WTC11 (cell line): Measurements from ENCODE around the gene SLC24A3. TPM values are rescaled to one million over a fixed set of nuclear protein-coding genes. Genes with fewer than 3 reads are reported as not detected.

Experiments
- ATAC-seq: fragments of 200-7000 bp; cut with Tn5 transposase; 2 replicates; pipeline ENCODE4 v1.10.0; 2021; ENCODE audit warnings: mild to moderate bottlenecking, moderate library complexity
- CTCF ChIA-PET: fragments of 300-600 bp; sonication (Branson Sonifier 250); formaldehyde crosslinking; loops from one replicate; lab custom pipeline; 2021; ENCODE audit warnings: antibody characterized with exemption; lab: Charles Lee
- POLR2A ChIA-PET: fragments of 350-600 bp; sonication (Branson Sonifier 250); formaldehyde crosslinking; loops from one replicate; lab custom pipeline; 2021; ENCODE audit warnings: antibody characterized with exemption; lab: Charles Lee
- DNase-seq: peaks from one replicate; pipeline ENCODE4 v3.0.0; 2021; ENCODE audit warnings: low spot score
- H3K27ac Mint-ChIP-seq: 2 replicates; pipeline ENCODE4 v1.8.0; 2021; ENCODE audit warnings: mixed read lengths
- H3K27me3 Mint-ChIP-seq: 2 replicates; pipeline ENCODE4 v1.8.0; 2021; ENCODE audit warnings: low read depth, mild to moderate bottlenecking, moderate library complexity, mixed read lengths
- H3K36me3 Mint-ChIP-seq: 2 replicates; pipeline ENCODE4 v1.8.0; 2021; ENCODE audit warnings: mixed read lengths
- H3K4me1 Mint-ChIP-seq: 2 replicates; pipeline ENCODE4 v1.8.0; 2022; ENCODE audit warnings: mixed read lengths
- H3K4me3 Mint-ChIP-seq: 2 replicates; pipeline ENCODE4 v1.8.0; 2021; ENCODE audit warnings: mild to moderate bottlenecking, moderate library complexity, mixed read lengths
- H3K9me3 Mint-ChIP-seq: 2 replicates; pipeline ENCODE4 v1.8.0; 2021; ENCODE audit warnings: mixed read lengths
- ATF1 ChIP-seq: sonication (generic); formaldehyde crosslinking; IDR thresholded peaks from 2 replicates; pipeline ENCODE4 v1.8.1; 2023; ENCODE audit warnings: mild to moderate bottlenecking, moderate library complexity, missing genetic modification reagents
- CDX4 ChIP-seq: fragments of 250-450 bp; sonication (Bioruptor Pico); IDR thresholded peaks from 2 replicates; pipeline ENCODE4 v1.9.0; 2021; ENCODE audit warnings: moderate library complexity, mild to moderate bottlenecking, inconsistent platforms, borderline replicate concordance
- E2F5 ChIP-seq: sonication (generic); formaldehyde crosslinking; IDR thresholded peaks from 2 replicates; pipeline ENCODE4 v1.8.1; 2022; ENCODE audit warnings: mild to moderate bottlenecking, moderate library complexity, missing genetic modification reagents
- ESRRA ChIP-seq: sonication (generic); formaldehyde crosslinking; IDR thresholded peaks from 2 replicates; pipeline ENCODE4 v1.8.1; 2022; ENCODE audit warnings: mild to moderate bottlenecking, missing genetic modification reagents, borderline replicate concordance
- FOXP4 ChIP-seq: sonication (generic); formaldehyde crosslinking; IDR thresholded peaks from 2 replicates; pipeline ENCODE4 v1.8.0; 2022; ENCODE audit warnings: mild to moderate bottlenecking, missing genetic modification reagents
- GABPB1 ChIP-seq: sonication (generic); formaldehyde crosslinking; IDR thresholded peaks from 2 replicates; pipeline ENCODE4 v1.8.1; 2023; ENCODE audit warnings: mild to moderate bottlenecking, missing genetic modification reagents
- GTF2I ChIP-seq: fragments of 250-450 bp; sonication (Bioruptor Pico); conservative IDR thresholded peaks from 2 replicates; pipeline ENCODE4 v1.4.0; 2021; ENCODE audit warnings: mild to moderate bottlenecking
- HMGA2 ChIP-seq: fragments of 250-450 bp; sonication (Bioruptor Pico); IDR thresholded peaks from 2 replicates; pipeline ENCODE4 v1.4.0; 2021; ENCODE audit warnings: mild to moderate bottlenecking, moderate library complexity
- HMGXB4 ChIP-seq: sonication (generic); formaldehyde crosslinking; IDR thresholded peaks from 2 replicates; pipeline ENCODE4 v1.8.1; 2023; ENCODE audit warnings: mild to moderate bottlenecking, moderate library complexity, missing genetic modification reagents
- KAT7 ChIP-seq: sonication (generic); formaldehyde crosslinking; IDR thresholded peaks from 2 replicates; pipeline ENCODE4 v1.8.1; 2023; ENCODE audit warnings: missing genetic modification reagents, mild to moderate bottlenecking, borderline replicate concordance
- MAX ChIP-seq: sonication (generic); formaldehyde crosslinking; IDR thresholded peaks from 2 replicates; pipeline ENCODE4 v1.8.0; 2022; ENCODE audit warnings: mild to moderate bottlenecking, missing genetic modification reagents
- NFE2L1 ChIP-seq: sonication (generic); formaldehyde crosslinking; IDR thresholded peaks from 2 replicates; pipeline ENCODE4 v1.8.1; 2023; ENCODE audit warnings: missing genetic modification reagents
- NFYB ChIP-seq: sonication (generic); formaldehyde crosslinking; conservative IDR thresholded peaks from 2 replicates; pipeline ENCODE4 v1.8.0; 2022; ENCODE audit warnings: low read depth, missing genetic modification reagents
- NR3C1 ChIP-seq: sonication (generic); formaldehyde crosslinking; conservative IDR thresholded peaks from 2 replicates; pipeline ENCODE4 v1.8.1; 2023; ENCODE audit warnings: low read depth, mild to moderate bottlenecking, missing genetic modification reagents
- PREB ChIP-seq: sonication (generic); formaldehyde crosslinking; IDR thresholded peaks from 2 replicates; pipeline ENCODE4 v1.8.1; 2022; ENCODE audit warnings: mild to moderate bottlenecking, missing genetic modification reagents, moderate library complexity, borderline replicate concordance
- TCF7 ChIP-seq: sonication (generic); formaldehyde crosslinking; IDR thresholded peaks from 2 replicates; pipeline ENCODE4 v1.8.0; 2022; ENCODE audit warnings: mild to moderate bottlenecking, low read depth, missing genetic modification reagents, moderate library complexity
- TEAD1 ChIP-seq: sonication (generic); formaldehyde crosslinking; IDR thresholded peaks from 2 replicates; pipeline ENCODE4 v1.8.0; 2022; ENCODE audit warnings: mild to moderate bottlenecking, missing genetic modification reagents
- USF2 ChIP-seq: sonication (generic); formaldehyde crosslinking; IDR thresholded peaks from 2 replicates; pipeline ENCODE4 v1.8.1; 2023; ENCODE audit warnings: mild to moderate bottlenecking, missing genetic modification reagents, moderate library complexity
- ZBTB21 ChIP-seq: sonication (generic); formaldehyde crosslinking; IDR thresholded peaks from 2 replicates; pipeline ENCODE4 v1.8.1; 2023; ENCODE audit warnings: mild to moderate bottlenecking, missing genetic modification reagents, borderline replicate concordance
- ZBTB43 ChIP-seq: sonication (generic); formaldehyde crosslinking; IDR thresholded peaks from 2 replicates; pipeline ENCODE4 v1.8.1; 2023; ENCODE audit warnings: mild to moderate bottlenecking, missing genetic modification reagents
- ZNF121 ChIP-seq: sonication (generic); formaldehyde crosslinking; IDR thresholded peaks from 2 replicates; pipeline ENCODE4 v1.8.0; 2023; ENCODE audit warnings: missing genetic modification reagents
- ZNF512 ChIP-seq: sonication (generic); formaldehyde crosslinking; IDR thresholded peaks from 2 replicates; pipeline ENCODE4 v1.8.1; 2022; ENCODE audit warnings: missing genetic modification reagents, borderline replicate concordance
- total RNA-seq: library from RNA; stranded (reverse); gene quantifications from 3 replicates; pipeline ENCODE4 v1.2.3, GENCODE V29; 2021

The SLC24A3 gene
- total RNA-seq, 1 experiment from 2014 or later, result 5.7 TPM

- no peak overlapping the region for H3K27ac Mint-ChIP-seq
- CTCF ChIA-PET, result no interaction called here
- no peak for TF ChIP-seq E2F5
- no peak for TF ChIP-seq GABPB1 (CRISPR knock-in tag)
- no peak for TF ChIP-seq HMGA2 (CRISPR knock-in tag)
- TF ChIP-seq NFE2L1 (CRISPR knock-in tag), result no peak
- TF ChIP-seq, all 79 proteins: peak for 0
- peaks cover 13% of the 10 kb centered on the region for H3K27me3 Mint-ChIP-seq
- DNase-seq, result no peak
- no peak overlapping the region for H3K4me3 Mint-ChIP-seq
- H3K9me3 Mint-ChIP-seq, result no peaks in the 10 kb centered on the region
- POLR2A ChIA-PET, result no interaction called here
- ATAC-seq, result no peak
- H3K36me3 Mint-ChIP-seq, result no peaks in the 10 kb centered on the region
- H3K4me1 Mint-ChIP-seq, result peaks cover 16% of the 10 kb centered on the region
These were observed 552.8 kb downstream of the SLC24A3 start for GRCh38 chr20:19765266-19765665.

GRCh38 chr20:19765913-19766312, 553.5 kb downstream of the SLC24A3 start:
- no peaks in the 10 kb centered on the region for H3K9me3 Mint-ChIP-seq
- TF ChIP-seq NR3C1 (CRISPR knock-in tag) (no peak), NFYB (CRISPR knock-in tag) (no peak), TEAD1 (CRISPR knock-in tag) (no peak), USF2 (CRISPR knock-in tag) (no peak)
- TF ChIP-seq, all 79 proteins: peak for 0
- Mint-ChIP-seq H3K36me3 (no peaks in the 10 kb centered on the region), H3K4me3 (no peak overlapping the region), H3K27me3 (0 out of 2 replicates have a peak, but pooled peaks cover 7% of the 10 kb centered on the region), H3K4me1 (peaks cover 22% of the 10 kb centered on the region), H3K27ac (no peak overlapping the region)
- ChIA-PET CTCF (no interaction called here), POLR2A (no interaction called here)
- ATAC-seq (no peak), DNase-seq (no peak)

GRCh38 chr20:19767070-19767469, 554.6 kb downstream of the SLC24A3 start:
- CTCF ChIA-PET, result no interaction called here
- H3K27ac Mint-ChIP-seq, result no peak overlapping the region
- TF ChIP-seq HMGXB4 (CRISPR knock-in tag) (no peak), MAX (no peak), GTF2I (CRISPR knock-in tag) (no peak), FOXP4 (CRISPR knock-in tag) (no peak), ATF1 (no peak), KAT7 (CRISPR knock-in tag) (no peak), PREB (CRISPR knock-in tag) (no peak), ZNF512 (no peak), CDX4 (no peak), ZNF121 (CRISPR knock-in tag) (no peak), TCF7 (CRISPR knock-in tag) (no peak), ZBTB21 (no peak), ESRRA (CRISPR knock-in tag) (no peak), ZBTB43 (CRISPR knock-in tag) (no peak)

More at GRCh38 chr20:19767070-19767469, 554.6 kb downstream of the SLC24A3 start:
- Mint-ChIP-seq H3K9me3 (no peaks in the 10 kb centered on the region), H3K36me3 (no peaks in the 10 kb centered on the region), H3K27me3 (no peaks in the 10 kb centered on the region), H3K4me3 (no peak overlapping the region), H3K4me1 (peaks cover 32% of the 10 kb centered on the region)
- no peak for DNase-seq
- no peak for ATAC-seq
- POLR2A ChIA-PET, result no interaction called here
